Activated CD4-positive, alpha-beta T cell treated with anti-CD3 and anti-CD28 coated beads, Interleukin-2, amount 50 U/mL, for 24 hours (primary cell): ENCODE data around the gene ANKEF1.
"Not testable (repeated sequence)": the region's sequence is repeated elsewhere in the genome, so short reads cannot be mapped to it uniquely, and the experiment has no call there.

Experiments used
- DNase-seq, 2 donors: peaks; one replicate each; pipeline ENCODE4 v3.0.0-alpha.2; 2020; ENCODE audit warnings: low read depth in 1 of 2, low spot score in 1 of 2

The ANKEF1 gene

GRCh38 chr20:10032269-10032668 lies 2.5 kb upstream of the ANKEF1 start:
- DNase-seq, result not testable (repeated sequence)

GRCh38 chr20:10033905-10034650 lies 709 bp upstream of the ANKEF1 start:
- DNase-seq, result no peak

GRCh38 chr20:10036321-10036720 lies 1.5 kb downstream of the ANKEF1 start:
- not testable (repeated sequence) for DNase-seq

GRCh38 chr20:10040070-10040975 lies 5.5 kb downstream of the ANKEF1 start:
- DNase-seq, result no peak

- DNase-seq, result no peak
These were observed 7.3 kb downstream of the ANKEF1 start for GRCh38 chr20:10042086-10042485.

GRCh38 chr20:10047427-10047826 lies 12.6 kb downstream of the ANKEF1 start:
- no peak for DNase-seq

GRCh38 chr20:10051185-10051584 lies 16.4 kb downstream of the ANKEF1 start:
- DNase-seq, result no peak

GRCh38 chr20:10059006-10059405 lies 24.2 kb downstream of the ANKEF1 start:
- DNase-seq, result no peak

- no peak for DNase-seq
These were observed 25.4 kb downstream of the ANKEF1 start for GRCh38 chr20:10060226-10060625.

- DNase-seq, result no peak
These were observed 26.9 kb downstream of the ANKEF1 start for GRCh38 chr20:10061641-10062040.

- no peak for DNase-seq
These were observed 28.7 kb downstream of the ANKEF1 start for GRCh38 chr20:10063482-10063881.

GRCh38 chr20:10064611-10065010 lies 29.8 kb downstream of the ANKEF1 start:
- DNase-seq, result no peak

GRCh38 chr20:10065154-10065833 lies 30.5 kb downstream of the ANKEF1 start:
- no peak for DNase-seq

GRCh38 chr20:10067321-10067720 lies 32.5 kb downstream of the ANKEF1 start:
- DNase-seq, result no peak

- DNase-seq, result no peak
These were observed 39.7 kb downstream of the ANKEF1 start for GRCh38 chr20:10074513-10074912.

GRCh38 chr20:10075606-10076005 lies 40.8 kb downstream of the ANKEF1 start:
- DNase-seq, result no peak

GRCh38 chr20:10076126-10077080 lies 41.6 kb downstream of the ANKEF1 start:
- DNase-seq, result no peak

GRCh38 chr20:10077081-10077471 lies 42.3 kb downstream of the ANKEF1 start:
- DNase-seq, result no peak

- no peak for DNase-seq
These were observed 43.1 kb downstream of the ANKEF1 start for GRCh38 chr20:10077886-10078285.

- DNase-seq, result no peak
These were observed 43.6 kb downstream of the ANKEF1 start for GRCh38 chr20:10078403-10078802.

GRCh38 chr20:10079964-10080363 lies 45.2 kb downstream of the ANKEF1 start:
- no peak for DNase-seq
